AG04449 (cell line): ENCODE measurements around the gene MAPKAPK2.
A peak's percentile ranks its signal among the peaks of the same experiment; 100 is the strongest.

Source experiments
- CTCF ChIA-PET: fragments of 350-600 bp; formaldehyde crosslinking; extraction: SDS; loops from one replicate; lab custom pipeline; 2021; ENCODE audit warnings: antibody characterized with exemption; lab: Yijun Ruan, JAX
- POLR2A ChIA-PET: fragments of 400-600, 350-600 bp; formaldehyde crosslinking; extraction: SDS; loops from one replicate; lab custom pipeline; 2020; ENCODE audit warnings: antibody characterized with exemption, inconsistent platforms; lab: Yijun Ruan, JAX
- DNase-seq: peaks from one replicate; pipeline ENCODE4 v3.0.0-alpha.2; 2010; ENCODE audit warnings: low read depth, low spot score
- H3K4me3 ChIP-seq: 2 replicates; pipeline ENCODE4 v1.5.1; 2011; ENCODE audit warnings: low read depth, mild to moderate bottlenecking, control low read depth, low read length
- TF ChIP-seq, protein P1 (sequence below): IDR thresholded peaks from one replicate; pipeline ENCODE4 v1.5.1; 2011; ENCODE audit warnings: mild to moderate bottlenecking, moderate library complexity, low read length, control low read depth, inconsistent platforms; ENCODE audit not compliant: insufficient read depth; ENCODE audit errors: missing control alignments

The MAPKAPK2 gene

DNA sequence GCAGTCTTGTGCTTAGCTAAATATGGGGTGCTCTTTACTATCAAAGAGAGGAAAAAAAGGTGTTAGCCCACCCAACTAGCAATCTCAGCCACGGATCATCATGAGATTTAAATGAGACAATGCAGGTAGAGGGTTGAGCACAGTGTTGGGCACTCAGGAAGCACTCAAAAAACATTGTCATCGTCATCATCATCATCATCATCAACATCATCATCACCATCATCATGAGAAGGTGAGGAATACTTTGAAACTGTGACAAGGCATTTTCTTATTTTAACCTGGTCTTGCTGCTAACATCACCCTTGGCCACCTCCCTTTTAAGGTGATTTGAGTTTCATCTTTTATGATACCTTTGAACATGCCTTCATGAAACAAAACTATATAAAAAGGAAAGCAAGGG, 3.3 kb upstream of the MAPKAPK2 start:
- TF ChIP-seq, protein P1, sequence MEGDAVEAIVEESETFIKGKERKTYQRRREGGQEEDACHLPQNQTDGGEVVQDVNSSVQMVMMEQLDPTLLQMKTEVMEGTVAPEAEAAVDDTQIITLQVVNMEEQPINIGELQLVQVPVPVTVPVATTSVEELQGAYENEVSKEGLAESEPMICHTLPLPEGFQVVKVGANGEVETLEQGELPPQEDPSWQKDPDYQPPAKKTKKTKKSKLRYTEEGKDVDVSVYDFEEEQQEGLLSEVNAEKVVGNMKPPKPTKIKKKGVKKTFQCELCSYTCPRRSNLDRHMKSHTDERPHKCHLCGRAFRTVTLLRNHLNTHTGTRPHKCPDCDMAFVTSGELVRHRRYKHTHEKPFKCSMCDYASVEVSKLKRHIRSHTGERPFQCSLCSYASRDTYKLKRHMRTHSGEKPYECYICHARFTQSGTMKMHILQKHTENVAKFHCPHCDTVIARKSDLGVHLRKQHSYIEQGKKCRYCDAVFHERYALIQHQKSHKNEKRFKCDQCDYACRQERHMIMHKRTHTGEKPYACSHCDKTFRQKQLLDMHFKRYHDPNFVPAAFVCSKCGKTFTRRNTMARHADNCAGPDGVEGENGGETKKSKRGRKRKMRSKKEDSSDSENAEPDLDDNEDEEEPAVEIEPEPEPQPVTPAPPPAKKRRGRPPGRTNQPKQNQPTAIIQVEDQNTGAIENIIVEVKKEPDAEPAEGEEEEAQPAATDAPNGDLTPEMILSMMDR = no peak
- H3K4me3 ChIP-seq = no peak overlapping the region
- POLR2A ChIA-PET = no interaction called here
- CTCF ChIA-PET = interaction anchor here (3.1 kb wide), 1 partner anchor 17 kb away, joined by 17 read pairs; no protein-coding TSS in a partner anchor
- DNase-seq = no peak

DNA sequence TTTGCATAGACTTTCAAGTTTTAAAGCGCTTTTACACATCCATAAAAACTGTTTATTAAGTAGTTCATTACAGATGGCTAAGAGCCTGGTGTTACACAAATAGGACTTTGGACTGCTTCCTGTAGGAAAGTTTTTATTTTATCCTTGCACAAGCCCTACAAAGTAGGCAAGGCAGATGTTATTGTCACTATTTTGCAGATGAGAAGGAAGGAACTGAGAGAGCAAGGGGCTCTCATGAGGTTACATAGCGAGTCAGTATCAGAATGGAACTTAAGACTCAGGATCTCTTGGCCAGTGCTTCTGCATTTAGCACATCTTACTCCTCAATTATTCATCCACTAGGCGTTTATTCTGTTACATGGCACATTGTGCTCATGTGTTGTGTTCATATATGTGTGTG, 2.6 kb upstream of the MAPKAPK2 start:
- CTCF ChIA-PET = interaction anchor here (1.0 to 3.8 kb wide), 2 partner anchors 12 to 19 kb away, joined by 3 to 24 read pairs; no protein-coding TSS in a partner anchor
- H3K4me3 ChIP-seq = no peak overlapping the region

DNA sequence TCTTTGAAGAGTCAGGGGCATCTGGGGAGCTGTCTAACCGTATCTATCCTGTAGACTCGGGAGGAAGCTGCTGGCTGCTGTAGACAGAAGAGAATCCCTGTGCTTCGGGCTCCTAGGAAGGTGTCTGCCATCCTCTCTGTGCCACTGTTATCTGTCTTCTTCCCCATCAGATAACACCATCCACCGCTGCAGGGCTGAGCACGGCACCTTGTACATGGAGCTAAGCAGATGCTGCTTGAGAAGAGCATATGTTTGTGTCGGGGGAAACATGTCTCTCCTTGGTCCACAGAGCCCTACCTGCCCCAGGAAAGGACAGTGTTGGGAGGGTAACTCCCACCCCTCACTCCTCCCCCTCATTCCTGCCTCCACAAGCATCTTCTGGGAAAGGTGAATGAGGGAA, 1.4 kb upstream of the MAPKAPK2 start:
- POLR2A ChIA-PET = no interaction called here

More for the DNA sequence above, 2.6 kb upstream of the MAPKAPK2 start:
- DNase-seq = no peak
- TF ChIP-seq, protein P1 = no peak
- POLR2A ChIA-PET = no interaction called here

DNA sequence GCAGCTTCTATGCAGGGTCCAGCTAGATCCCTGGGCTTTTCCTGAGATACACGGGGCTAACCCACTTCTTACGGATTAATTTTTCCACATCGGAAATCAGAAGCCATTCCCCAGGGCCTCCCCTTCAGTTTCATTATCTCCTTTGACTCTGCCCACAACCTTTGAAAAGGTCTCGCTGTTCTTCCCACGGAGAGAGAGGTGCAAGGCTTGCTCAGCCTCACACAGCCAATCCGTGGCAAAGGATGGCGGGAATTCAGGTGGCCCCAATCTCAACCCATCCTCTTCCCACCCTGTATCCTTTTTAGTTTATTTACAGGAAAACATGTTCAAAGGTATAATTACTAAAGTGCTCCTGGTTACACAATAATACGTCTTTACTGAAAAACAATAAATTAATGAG, 702 bp upstream of the MAPKAPK2 start:
- POLR2A ChIA-PET = interaction anchor here (1.1 to 1.4 kb wide), 2 partner anchors 11 to 22 kb away, joined by 3 to 4 read pairs; no protein-coding TSS in a partner anchor
- no peak overlapping the region for H3K4me3 ChIP-seq
- TF ChIP-seq, protein P1 = no peak
- CTCF ChIA-PET = interaction anchor here (1.0 to 3.8 kb wide), 4 partner anchors 9 to 228 kb away, joined by 4 to 24 read pairs (median 6); no protein-coding TSS in a partner anchor
- DNase-seq = no peak

More for the DNA sequence above, 1.4 kb upstream of the MAPKAPK2 start:
- H3K4me3 ChIP-seq = no peak overlapping the region
- TF ChIP-seq, protein P1 = no peak
- CTCF ChIA-PET = interaction anchor here (0.9 to 3.8 kb wide), 5 partner anchors 8 to 229 kb away, joined by 3 to 24 read pairs (median 4); no protein-coding TSS in a partner anchor
- DNase-seq = no peak

DNA sequence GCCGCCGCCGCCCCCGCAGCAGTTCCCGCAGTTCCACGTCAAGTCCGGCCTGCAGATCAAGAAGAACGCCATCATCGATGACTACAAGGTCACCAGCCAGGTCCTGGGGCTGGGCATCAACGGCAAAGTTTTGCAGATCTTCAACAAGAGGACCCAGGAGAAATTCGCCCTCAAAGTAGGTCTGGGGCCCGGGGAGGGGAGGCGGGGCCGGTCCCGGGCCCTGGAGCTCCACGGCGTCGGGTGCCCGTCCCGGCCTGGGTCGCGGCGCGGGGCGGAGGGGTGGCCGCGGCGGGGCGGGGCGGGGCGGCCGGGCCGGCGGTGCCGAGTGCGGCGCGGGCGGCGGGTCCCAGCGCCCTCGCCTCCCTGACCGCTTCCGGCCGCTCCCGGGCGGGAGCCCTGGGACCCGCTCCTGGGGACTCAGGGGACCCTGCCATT, 646 bp downstream of the MAPKAPK2 start:
- CTCF ChIA-PET = interaction anchor here (3.8 kb wide), 1 partner anchor 22 kb away, joined by 24 read pairs; no protein-coding TSS in a partner anchor
- no peak for DNase-seq
- H3K4me3 ChIP-seq = peak overlapping the region; percentile 81
- POLR2A ChIA-PET = no interaction called here
- TF ChIP-seq, protein P1 = no peak

DNA sequence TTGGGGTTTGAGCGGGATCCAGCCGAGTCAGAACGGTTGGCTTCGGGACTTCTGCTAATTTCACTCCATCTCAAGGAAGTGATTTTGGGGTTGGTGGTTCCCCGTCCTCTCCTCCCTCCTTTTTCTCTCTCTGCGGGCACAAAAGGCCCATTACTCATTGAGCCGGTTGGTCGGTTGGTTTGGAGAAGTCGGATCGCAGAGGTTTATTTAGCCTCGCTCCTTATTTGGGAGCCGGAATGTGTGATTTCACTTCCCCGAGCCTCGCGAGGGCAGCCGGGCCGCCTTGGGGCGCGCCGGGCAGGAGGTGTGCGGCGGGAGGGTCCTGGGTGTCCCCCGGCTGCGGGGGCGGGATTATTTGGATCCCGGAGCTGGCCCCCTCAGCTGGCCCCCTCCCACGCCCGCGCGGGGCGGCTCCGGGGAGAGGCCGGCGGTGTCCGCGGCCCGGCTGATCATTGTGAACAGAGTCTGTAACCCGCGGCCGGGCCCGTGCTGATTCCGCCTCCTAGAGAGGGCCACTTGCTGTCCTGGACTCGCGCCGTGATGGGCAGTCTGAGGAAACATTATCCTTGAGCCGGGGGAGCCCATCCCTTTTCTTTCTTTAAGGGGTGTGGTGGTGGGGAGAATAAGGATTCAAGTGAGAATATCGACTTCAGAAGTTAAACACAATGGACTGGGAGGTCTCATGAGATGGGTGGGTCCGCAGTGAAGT, 1.2 kb downstream of the MAPKAPK2 start:
- no peak for DNase-seq
- ChIA-PET POLR2A (no interaction called here), CTCF (interaction anchor here (0.7 to 5.2 kb wide), 4 partner anchors 11 to 83 kb away, joined by 3 to 35 read pairs (median 17); no protein-coding TSS in a partner anchor)
- TF ChIP-seq, protein P1 = no peak
- peak overlapping the region; percentile 81 for H3K4me3 ChIP-seq
